GM18868 (cell line): ENCODE results near the gene ORAI2.
"Not testable (repeated sequence)": the region's sequence is repeated elsewhere in the genome, so short reads cannot be mapped to it uniquely, and the experiment has no call there.

Experiments used
- ATAC-seq: cut with Tn5 transposase; IDR thresholded peaks from one replicate; pipeline ENCODE4 v1.9.1; 2021; ENCODE audit warnings: mild to moderate bottlenecking, moderate library complexity; ENCODE audit not compliant: unreplicated experiment

The ORAI2 gene

DNA sequence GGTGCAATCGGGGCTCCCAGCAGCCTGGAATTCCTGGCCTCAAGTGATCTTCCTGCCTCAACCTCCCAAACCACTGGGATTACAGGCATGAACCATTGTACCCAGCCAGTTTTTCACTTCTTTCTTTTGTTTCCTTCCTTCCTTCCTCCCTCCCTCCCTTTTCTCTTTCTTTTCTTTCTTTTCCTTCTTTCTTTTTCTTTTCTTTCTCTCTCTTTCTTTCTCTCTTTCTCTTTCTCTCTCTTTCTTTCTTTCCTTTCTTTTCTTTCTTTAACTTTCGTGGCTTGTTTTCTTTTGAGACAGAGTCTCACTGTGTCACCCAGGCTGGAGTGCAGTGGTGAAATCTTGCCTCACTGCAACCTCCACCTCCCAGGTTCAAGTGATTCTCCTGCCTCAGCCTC, 12.3 kb downstream of the ORAI2 start:
- no peak for ATAC-seq

DNA sequence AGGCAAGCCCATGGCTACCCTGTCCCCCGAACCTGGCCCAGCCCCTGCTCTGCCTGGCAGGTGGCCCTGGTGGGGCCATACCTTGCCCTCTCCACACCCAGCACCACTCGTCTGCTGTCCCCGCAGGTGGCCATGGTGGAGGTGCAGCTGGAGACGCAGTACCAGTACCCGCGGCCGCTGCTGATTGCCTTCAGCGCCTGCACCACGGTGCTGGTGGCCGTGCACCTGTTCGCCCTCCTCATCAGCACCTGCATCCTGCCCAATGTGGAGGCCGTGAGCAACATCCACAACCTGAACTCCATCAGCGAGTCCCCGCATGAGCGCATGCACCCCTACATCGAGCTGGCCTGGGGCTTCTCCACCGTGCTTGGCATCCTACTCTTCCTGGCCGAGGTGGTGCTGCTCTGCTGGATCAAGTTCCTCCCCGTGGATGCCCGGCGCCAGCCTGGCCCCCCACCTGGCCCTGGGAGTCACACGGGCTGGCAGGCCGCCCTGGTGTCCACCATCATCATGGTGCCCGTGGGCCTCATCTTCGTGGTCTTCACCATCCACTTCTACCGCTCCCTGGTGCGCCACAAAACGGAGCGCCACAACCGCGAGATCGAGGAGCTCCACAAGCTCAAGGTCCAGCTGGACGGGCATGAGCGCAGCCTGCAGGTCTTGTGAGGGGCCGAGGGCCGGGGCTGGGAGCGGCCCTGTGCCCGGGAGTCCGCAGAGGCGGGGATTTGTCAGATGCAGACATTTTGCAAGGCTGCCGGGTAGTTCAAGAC, 13.2 kb downstream of the ORAI2 start:
- no peak for ATAC-seq

DNA sequence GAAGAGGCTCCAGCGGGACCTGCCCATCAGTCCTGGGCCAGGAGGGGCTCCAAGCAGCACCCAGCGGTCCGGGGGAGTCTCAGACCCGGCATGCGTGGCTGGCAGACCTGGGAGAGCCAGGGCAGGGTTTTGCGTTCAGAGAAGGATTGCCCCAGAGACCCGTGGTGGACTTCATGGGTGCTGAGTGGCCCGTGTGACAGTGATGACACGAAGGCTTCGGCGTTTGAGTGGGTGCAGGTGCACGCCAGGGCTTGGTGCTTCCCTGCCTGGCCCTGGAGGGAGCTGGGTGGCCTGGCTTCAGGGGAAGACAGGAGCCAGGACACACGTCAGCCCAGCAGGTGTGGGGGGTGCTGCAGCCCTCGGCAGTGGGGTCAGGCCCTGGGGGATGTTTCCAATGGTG, 13.9 kb downstream of the ORAI2 start:
- no peak for ATAC-seq

- no peak for ATAC-seq
These were observed 15.8 kb downstream of the ORAI2 start for GRCh38 chr7:102449136-102449535.

- ATAC-seq, result no peak
These were observed 16.9 kb downstream of the ORAI2 start for GRCh38 chr7:102450242-102450641.

DNA sequence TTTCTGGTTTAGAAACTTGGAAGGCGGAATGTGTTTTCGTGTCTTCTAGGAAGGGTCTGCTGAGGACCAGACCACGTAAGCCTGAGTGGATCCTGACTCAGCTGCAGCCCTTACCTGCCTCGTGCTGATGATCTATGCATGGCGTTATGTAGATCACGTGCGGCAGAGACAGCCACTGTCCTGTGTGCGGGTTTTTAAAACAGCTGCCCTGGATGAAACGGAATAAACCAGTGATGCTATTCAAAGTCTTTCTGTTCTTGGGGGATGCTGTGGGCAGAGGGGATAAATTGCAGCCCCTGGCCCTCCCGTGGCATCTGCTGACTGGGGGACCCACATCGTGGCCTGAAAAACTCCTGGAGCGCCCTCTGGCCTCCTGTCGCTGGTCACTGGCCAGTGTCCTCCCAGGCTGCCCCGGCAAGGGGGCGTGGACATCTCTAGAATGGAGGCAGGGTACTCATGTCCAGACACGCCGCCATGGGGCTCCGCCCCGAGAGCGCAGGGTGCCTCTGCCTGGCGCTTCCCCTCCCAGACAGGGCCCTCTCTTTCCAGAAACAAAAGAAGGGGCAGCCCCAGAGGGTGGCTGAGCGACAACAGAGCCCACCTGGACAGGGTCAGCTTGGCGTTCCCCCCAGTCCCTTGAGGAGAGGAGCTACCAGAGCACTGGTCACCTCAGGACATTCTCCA, 18.1 kb downstream of the ORAI2 start:
- no peak for ATAC-seq

- ATAC-seq, result no peak
These were observed 19.1 kb downstream of the ORAI2 start for GRCh38 chr7:102452451-102452850.

DNA sequence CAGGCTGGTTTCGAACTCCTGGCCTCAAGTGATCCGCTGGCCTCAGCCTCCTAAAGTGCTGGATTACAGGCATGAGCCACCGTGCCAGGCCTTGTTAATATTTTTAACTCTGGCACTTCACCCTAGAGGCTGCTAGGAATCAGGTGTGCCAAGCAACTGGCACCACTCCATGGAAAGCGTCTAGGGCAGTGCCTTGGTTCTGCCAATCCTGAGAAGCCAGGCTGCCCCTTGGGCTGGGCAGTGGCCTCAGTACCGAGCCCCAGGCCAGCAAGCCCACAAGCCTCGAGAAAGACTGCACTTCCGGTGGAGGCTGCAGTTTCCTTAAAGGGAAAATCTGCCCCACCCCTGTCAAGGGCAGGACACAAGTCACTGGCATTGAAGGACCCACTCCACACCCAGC, 19.9 kb downstream of the ORAI2 start:
- no peak for ATAC-seq

DNA sequence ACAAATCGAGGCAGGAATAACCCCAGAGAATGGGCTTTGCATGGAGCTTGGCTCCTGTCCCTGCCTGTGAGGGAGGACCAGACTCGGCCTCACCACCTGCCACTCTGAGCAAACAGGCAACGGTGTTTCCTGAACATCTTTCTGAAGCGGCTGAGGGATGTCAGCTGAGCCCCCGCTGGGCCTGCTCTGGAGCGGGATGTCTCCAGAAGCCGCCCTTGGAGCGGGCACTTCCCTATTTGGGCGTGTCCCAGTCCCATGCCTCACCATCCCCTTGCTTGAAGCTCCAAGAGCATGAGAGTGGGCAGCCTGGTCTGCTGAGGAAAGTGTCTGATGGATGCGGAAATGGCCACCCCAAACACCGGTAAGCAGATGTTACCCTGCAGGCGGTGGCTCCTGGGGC, 21.1 kb downstream of the ORAI2 start:
- ATAC-seq, result no peak

GRCh38 chr7:102454932-102455331, 21.6 kb downstream of the ORAI2 start:
- ATAC-seq, result not testable (repeated sequence)

DNA sequence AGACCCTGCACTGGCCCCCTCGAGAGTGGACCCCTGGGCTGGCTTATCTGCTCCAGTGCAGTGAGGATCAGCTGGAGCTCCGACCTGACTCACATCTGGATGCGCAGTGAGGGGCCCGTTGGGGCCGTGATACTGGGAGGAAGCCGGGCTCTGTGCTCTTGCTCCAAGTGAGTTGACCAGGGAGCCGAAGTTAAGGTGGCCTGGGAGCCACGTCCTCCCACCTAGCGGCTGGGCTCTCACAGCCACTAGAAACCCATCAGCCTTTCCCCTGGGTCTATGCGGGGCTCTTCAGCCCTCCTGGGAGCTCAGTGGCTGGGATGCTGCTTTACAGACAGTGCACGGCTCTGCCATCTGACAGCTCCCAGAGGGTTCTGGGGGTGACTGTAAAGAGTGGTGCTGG, 22.2 kb downstream of the ORAI2 start:
- ATAC-seq, result no peak

DNA sequence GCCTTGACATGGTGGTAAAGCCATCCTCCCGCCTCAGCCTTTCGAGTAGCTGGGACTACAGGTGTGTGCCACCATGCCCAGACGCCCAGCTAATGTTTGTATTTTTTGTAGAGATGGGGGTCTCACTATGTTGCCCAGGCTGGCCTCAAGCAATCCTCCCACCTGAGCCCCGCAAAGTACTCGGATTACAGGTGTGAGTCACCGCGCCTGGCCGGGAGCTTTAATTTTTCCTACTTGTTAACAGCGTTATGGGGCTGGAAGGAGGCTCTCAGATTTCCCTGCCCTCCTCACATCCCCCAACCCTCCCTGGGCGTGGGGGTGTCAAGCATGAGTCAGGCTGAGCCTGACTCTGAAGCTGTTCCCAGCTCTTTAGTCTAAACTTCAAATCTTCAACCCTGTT, 23.0 kb downstream of the ORAI2 start:
- no peak for ATAC-seq

DNA sequence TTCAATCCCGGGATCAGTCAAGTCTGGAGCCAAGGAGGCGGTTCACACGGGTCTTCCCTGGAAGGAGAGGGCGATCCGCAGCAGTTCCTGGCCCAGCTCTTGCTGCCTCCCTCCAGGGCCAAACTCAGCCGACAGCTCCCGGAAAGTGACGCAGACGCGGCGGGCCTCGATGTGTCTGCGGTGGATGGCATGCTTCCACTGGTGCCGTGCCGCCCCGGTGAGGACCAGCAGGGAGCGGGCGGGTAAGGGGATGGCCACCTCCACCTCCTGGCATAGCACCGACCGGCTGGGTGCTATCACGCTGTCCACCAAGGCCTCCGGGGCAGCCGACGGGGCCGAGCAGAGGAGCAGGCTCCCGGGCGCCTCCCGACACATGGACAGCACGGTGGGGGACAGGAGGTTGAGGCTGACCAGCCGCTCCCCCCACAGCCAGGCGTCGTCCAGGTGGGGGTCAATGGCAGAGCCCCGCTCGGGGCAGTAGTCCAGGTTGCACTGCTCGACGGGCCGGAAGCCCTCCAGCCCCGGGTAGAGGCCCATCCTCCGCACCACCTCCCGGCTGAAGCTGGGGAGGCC, 24.1 kb downstream of the ORAI2 start:
- no peak for ATAC-seq

DNA sequence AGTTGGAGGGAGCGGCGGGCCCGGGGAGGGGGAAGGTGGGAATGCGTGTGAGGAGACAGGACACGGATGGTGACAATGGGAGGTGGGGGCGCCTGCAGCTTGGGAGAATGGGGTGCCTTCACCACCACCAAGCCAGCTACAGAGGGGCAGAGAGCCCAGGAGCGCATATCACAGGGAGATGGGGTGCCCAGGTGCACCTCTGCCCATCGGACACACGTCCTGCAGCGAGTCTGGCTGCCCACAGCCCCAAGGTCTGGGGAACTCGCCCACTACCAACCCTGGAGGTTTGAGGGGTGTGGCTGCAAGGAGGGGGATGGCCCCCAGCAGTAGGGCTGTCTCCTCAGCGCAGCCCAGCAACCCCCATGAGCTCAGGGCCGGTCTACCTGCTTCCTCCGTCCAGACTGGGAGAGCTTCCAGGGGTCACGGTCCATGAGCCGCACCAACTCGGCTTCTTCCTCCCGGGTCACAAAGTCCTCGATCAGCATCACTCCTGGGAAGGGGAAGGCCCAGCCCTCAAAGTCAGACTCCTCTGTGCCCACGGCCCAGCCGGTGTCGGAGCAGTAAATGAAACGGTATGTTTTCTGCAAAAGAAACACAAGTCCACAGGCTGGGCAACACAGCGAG, 26.0 kb downstream of the ORAI2 start:
- no peak for ATAC-seq

- no peak for ATAC-seq
These were observed 27.1 kb downstream of the ORAI2 start for GRCh38 chr7:102460467-102460866.

GRCh38 chr7:102463841-102464576, 30.6 kb downstream of the ORAI2 start:
- ATAC-seq, result no peak

GRCh38 chr7:102464577-102465280, 31.4 kb downstream of the ORAI2 start, which contains the start of the genes ALKBH4 and LRWD1:
Gene ALKBH4 (minus strand): TSS chr7:102464863. CDS start chr7:102464836, 27 bp downstream.
Gene LRWD1 (plus strand): TSS chr7:102464984. CDS start chr7:102465081, 97 bp downstream.
- ATAC-seq, result peak; percentile 94

GRCh38 chr7:102466097-102466496, 32.7 kb downstream of the ORAI2 start:
- ATAC-seq, result no peak

DNA sequence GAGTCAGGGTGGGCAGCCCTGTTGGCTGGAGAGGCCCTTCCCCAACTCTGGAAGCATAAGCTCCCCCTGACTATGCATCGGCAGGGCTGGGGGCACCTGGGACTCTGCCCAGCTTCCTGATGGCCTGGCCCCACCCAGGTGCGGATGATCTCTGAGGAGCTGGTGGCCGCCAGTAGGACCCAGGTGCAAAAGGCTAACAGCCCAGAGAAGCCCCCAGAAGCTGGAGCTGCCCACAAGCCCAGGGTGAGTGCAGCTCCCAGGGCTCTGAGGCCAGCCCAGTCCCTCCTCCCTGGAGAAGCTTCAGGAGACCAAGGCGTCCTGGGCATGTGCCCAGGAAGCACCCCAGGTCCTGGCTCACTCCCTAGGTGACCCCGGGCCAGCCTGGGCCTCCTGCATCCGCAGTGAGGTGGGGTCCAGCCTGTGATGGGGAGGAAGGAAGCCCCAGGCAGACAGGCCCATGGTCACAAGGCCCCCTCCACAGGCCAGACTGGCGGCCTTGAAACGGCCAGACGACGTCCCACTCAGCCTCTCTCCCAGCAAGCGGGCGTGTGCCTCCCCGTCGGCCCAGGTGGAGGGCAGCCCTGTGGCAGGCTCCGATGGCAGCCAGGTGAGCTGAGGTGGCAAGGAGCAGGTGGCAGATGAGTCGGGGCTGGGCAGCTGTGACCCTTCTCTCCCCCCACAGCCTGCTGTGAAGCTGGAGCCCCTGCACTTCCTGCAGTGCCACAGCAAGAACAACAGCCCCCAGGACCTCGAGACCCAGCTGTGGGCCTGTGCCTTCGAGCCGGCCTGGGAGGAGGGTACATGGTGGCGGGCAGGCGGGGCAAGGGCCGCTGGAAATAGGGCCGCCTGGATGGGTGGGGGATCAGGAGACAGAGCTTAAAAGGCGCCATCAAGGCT, 34.5 kb downstream of the ORAI2 start:
- ATAC-seq, result no peak
